ENCODE measurements around the gene TMX2.
"Not testable (repeated sequence)": the region's sequence is repeated elsewhere in the genome, so short reads cannot be mapped to it uniquely, and the experiment has no call there.

Gene TMX2, protein sequence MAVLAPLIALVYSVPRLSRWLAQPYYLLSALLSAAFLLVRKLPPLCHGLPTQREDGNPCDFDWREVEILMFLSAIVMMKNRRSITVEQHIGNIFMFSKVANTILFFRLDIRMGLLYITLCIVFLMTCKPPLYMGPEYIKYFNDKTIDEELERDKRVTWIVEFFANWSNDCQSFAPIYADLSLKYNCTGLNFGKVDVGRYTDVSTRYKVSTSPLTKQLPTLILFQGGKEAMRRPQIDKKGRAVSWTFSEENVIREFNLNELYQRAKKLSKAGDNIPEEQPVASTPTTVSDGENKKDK

GRCh38 chr11:57712256-57713150, at the start of gene TMX2:
TSS of gene TMX2 (plus strand) at chr11:57712593. CDS start at chr11:57712619, 26 bp downstream.
- DNase-seq (ENCODE audit: low spot score) (peak; percentile 99), FAIRE-seq (peak; percentile 95)

DNA sequence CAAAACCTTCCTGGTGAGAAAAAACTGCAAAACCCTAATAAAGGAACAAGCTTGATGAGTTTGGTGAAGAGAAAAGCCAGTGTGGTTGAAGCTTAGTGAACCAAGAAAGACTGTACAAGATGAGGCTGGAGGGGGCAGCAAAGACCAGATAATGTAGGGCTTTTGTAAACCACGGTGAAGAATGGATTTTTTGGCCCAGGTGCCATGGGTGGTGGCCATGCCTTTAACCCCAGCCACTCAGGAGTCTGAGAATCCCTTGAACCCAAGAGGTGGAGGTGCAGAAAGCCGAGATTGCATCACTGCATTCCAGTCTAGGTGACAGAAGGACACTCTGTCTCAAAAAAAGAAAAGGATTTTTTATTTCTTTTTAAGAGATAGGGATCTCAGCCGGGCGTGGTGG, 49.5 kb upstream of the TMX2 start:
- DNase-seq (ENCODE audit: low spot score) (no peak), FAIRE-seq (no peak)

DNA sequence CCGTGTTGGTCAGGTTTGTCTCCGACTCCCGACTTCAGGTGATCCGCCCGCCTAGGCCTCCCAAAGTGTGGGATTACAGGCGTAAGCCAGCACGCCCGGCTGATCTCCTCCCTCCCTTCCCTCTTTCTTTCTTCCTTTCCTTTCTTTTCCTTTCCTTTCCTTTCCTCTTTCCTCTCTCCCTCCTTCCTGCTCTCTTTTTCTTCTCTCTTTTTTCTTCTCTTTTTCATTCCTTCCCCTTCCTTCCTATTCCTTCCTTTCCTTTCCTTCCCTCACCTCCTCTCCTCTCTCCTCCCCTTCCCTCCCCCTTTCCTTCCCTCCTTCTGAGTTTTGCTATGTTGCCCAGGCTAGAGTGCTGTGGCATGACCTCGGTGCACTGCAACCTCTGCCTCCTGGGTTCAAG, 48.4 kb upstream of the TMX2 start:
- DNase-seq (ENCODE audit: low spot score) = no peak
- FAIRE-seq = no peak

DNA sequence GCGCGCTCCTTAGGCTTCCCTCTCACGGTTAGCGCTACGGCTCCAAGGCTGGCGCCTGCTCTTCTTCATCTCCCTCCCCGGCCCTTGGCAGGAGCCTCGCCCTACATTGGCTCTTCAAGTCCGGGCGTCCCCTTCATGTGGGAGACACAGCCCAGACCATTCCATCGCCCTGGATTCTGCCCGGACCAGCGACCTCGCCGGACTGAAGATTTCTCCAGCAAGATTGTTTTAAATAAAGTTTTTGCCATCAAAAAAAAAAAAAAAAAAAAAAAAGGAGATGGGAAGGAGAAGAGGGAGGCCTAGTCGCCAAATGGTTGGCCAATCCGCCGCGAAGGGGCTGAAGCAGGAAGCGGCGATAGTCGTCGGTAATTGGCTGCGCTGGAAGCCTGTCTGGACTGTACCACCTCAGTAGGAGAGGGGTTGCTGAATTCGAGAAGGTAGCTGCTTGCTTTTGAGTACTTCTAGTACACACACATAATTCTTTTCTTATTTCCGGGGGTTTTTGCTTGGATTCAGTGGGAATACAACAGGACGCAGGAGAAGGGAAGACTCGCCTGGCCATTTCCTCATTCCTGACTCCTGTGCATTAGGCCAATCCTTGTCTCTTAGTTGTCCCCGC, 45.2 kb upstream of the TMX2 start:
- FAIRE-seq (peak; percentile 87), DNase-seq (ENCODE audit: low spot score) (peak; percentile 94)

GRCh38 chr11:57667736-57668433, 44.5 kb upstream of the TMX2 start, which contains the start of gene ZDHHC5:
TSS of gene ZDHHC5 (plus strand) at chr11:57668114. CDS start at chr11:57673091, 4,977 bp downstream.
- peak; percentile 96 for DNase-seq (ENCODE audit: low spot score)
- peak; percentile 72 for FAIRE-seq

- FAIRE-seq (no peak), DNase-seq (ENCODE audit: low spot score) (no peak)
These were observed 44.0 kb upstream of the TMX2 start for GRCh38 chr11:57668434-57668782.

DNA sequence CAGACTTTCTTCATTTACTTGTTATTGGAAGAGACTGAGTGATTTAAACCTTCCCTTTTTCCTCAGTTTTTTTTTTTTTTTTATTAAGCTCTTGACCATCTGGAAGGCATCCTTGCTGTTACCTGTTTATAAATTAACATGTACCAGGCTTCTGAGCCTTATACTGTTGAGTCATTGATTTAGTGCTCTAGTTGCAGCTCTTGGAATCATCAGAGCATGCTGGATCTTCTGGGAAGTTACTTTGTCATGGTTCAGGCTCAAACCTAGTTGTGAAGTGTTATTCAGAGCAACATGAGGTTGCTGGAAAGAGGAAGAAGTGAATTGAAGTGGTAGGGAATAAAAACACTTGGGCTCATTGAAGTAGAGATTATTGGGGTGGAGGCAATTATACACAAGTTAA, 38.1 kb upstream of the TMX2 start:
- peak; percentile 54 for DNase-seq (ENCODE audit: low spot score)
- peak; percentile 93 for FAIRE-seq

DNA sequence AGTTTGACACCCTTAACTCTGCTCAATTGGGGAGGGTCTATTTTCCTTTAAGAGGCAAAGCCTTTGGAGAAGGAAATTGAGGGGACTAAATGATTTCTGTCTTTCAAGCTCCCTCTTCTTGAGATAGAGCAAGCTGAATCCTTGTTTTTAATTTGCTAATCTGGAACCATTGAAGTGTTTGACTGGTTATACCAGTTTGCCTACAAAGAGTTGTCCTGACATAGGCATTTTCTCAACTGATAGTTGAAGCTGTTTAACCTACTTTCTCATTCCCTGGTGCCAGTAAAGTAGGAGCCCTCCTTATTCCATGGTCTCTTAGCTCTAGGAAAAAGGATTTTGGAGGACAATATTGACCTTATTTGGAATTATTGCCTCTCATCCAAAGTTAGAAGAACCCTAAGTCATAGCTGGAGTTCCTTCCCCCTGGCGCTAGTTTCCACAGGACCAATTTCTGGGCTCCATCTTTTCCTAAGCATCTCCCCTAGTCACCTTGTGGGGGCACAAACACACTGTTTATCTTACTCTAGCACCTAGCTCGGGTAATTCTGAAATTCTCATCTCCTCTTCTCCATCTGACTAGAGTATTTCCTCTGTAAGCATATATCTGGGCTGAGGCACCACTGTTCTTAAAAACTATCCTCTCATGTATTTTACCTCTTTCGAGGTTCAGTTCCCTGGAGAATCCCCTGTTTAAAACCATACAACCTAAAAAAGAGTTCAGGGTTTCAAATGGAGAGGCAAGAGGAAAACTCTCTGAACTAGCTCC, 37.0 kb upstream of the TMX2 start:
- no peak for FAIRE-seq

DNA sequence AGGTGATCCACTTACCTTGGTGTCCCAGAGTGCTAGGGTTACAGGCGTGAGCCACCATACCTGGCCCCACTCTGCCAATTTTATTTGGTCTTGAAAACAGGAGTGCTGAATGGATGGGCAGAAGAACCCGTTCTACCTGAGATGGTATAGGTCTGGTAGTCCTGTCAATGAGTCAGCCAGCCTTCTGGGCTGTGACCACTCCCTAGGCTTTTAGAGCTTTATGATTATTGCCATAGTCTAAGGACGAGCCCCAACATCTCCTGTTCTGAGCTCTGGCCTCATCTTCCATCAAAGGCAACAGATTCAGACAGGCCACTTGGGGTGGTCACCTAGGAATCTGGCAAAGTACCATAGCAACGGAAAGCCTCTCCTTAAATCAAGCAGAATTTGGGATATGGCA, 33.0 kb upstream of the TMX2 start:
- FAIRE-seq (no peak), DNase-seq (ENCODE audit: low spot score) (no peak)

More for the DNA sequence above, 37.0 kb upstream of the TMX2 start:
- DNase-seq (ENCODE audit: low spot score) = no peak

GRCh38 chr11:57680552-57680874, 31.9 kb upstream of the TMX2 start:
- DNase-seq (ENCODE audit: low spot score) (peak; percentile 40), FAIRE-seq (peak; percentile 70)

GRCh38 chr11:57681168-57681567, 31.2 kb upstream of the TMX2 start:
- FAIRE-seq = no peak
- DNase-seq (ENCODE audit: low spot score) = no peak

- DNase-seq (ENCODE audit: low spot score); FAIRE-seq: not testable (repeated sequence)
These were observed 21.9 kb upstream of the TMX2 start for GRCh38 chr11:57690474-57690873.

DNA sequence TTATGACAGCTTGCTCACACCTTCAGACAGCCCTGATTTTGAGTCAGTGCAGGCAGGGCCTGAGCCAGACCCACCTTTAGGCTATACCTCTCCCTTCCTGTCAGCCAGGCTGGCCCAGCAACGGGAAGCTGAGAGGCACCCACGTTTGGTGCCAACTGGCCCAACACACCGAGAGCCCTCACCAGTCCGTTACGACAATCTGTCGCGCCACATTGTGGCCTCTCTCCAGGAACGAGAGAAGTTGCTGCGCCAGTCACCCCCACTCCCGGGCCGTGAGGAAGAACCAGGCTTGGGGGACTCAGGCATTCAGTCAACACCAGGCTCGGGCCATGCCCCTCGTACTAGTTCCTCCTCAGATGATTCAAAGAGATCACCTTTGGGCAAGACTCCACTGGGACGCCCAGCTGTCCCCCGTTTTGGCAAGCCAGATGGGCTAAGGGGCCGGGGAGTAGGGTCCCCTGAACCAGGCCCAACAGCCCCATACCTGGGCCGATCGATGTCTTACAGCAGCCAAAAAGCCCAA, 13.5 kb upstream of the TMX2 start:
- no peak for FAIRE-seq
- DNase-seq (ENCODE audit: low spot score) = no peak

DNA sequence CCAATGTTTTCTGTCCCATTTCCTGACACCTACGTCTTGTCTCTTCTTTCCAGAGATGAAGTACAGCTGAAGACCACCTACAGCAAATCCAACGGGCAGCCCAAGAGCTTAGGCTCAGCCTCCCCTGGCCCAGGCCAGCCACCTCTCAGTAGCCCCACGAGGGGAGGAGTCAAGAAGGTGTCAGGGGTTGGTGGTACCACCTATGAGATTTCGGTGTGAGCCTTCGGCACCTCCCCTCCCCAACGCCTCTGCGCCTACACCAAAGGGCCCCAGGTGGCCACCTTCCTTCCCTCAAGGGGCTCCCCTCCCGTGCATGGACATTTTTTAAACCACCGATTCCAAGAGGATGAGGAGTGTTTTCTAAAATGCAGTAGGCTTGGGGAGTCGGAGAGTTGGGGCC, 12.6 kb upstream of the TMX2 start:
- no peak for FAIRE-seq
- no peak for DNase-seq (ENCODE audit: low spot score)

DNA sequence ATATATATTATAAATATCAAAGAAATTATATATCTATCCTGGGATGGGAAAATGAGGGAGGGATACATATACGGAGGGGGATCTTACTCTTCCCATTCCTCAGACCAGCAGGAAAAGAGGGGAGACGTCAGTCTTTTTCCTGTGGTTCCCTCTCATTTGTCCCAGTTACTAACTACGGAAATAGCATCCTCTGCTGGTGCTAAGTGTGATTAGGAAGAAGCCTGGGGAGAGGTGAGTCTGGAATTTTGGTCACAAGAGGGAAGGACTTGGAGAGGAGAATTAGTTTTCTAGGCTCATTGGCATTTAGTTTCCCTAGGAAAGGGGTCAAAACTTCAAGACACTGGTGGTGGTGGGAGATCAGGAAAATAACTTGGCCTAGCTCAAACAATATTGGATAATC, 12.0 kb upstream of the TMX2 start:
- no peak for DNase-seq (ENCODE audit: low spot score)
- FAIRE-seq = no peak

DNA sequence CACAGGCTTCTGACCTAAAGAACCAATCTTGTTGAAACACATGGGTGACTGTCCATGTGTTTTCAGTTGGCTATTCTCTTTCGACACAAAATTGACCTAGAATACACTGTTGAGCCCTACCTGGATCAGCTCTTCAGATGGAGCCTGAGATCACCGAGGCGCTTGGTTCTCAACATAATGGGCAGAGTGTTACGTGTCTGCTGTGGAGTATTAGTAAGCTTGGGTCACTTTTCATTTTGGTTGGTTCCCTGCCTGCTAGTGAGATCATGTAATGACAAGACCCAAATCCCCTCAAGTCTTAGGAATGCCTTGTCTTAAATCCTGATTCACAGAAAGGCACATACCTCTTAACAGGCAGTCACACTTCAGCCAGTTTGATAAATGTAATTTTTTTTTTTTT, 9.1 kb upstream of the TMX2 start:
- no peak for FAIRE-seq

DNA sequence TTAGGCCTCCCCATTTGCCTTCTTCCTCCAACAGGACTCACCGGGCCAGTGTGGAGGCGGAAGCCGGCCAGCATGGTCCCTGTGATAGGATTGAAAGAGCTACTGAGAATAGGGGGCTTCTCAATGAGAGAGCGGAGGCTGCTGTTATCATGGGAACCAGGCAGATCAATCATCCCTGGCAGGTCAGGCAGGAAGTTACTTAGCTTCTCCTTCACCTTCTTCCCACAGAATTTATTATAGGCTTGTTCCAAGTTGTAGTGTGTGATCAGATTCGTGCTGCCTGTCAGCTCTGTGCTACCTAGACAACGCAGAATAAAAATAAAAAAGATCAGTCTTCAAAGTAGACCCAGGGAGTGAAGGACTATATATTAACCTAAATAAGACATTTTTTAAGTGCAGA, 7.5 kb upstream of the TMX2 start:
- DNase-seq (ENCODE audit: low spot score) = no peak
- no peak for FAIRE-seq

More for the DNA sequence above, 9.1 kb upstream of the TMX2 start:
- no peak for DNase-seq (ENCODE audit: low spot score)

DNA sequence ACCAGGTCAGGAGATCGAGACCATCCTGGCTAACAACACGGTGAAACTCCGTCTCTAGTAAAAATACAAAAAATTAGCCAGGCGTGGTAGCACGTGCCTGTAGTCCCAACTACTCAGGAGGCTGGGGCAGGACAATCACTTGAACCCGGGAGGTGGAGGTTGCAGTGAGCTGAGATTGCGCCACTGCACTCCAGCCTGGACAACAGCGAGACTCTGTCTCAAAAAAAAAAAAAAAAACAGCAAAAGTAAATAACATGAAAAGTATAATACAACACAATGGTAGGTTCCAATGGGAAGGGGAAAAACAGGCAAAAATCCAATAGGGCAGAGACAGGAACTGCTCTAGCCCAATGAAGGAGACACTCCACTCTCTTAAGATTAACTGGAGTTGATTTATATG, 7.0 kb upstream of the TMX2 start:
- FAIRE-seq; DNase-seq (ENCODE audit: low spot score): not testable (repeated sequence)

- FAIRE-seq = no peak
- no peak for DNase-seq (ENCODE audit: low spot score)
These were observed 2.5 kb upstream of the TMX2 start for GRCh38 chr11:57709802-57710367.
